CD14-positive monocyte (primary cell): ENCODE measurements around the gene TDRD9. TPM values are rescaled to one million over a fixed set of nuclear protein-coding genes. Genes with fewer than 3 reads are reported as not detected.

Source experiments
- DNase-seq, 3 donors: peaks; one replicate each; pipeline ENCODE4 v3.0.0-alpha.2; 2011 to 2022
- H2AFZ ChIP-seq: 2 replicates; pipeline ENCODE4 v1.6.0; 2012; ENCODE audit warnings: mild to moderate bottlenecking, low read depth, low read length, inconsistent platforms; ENCODE audit not compliant: insufficient read depth, poor library complexity, severe bottlenecking
- H3K27ac ChIP-seq, 2 donors: 1 replicate in 1 of 2; 2 replicates in 1 of 2; pipeline ENCODE4 v1.5.1; 2012 to 2013; ENCODE audit warnings: low read length in 2 of 2, control low read depth in 1 of 2, inconsistent platforms in 1 of 2, low read depth in 1 of 2, mild to moderate bottlenecking in 1 of 2
- H3K27me3 ChIP-seq, 2 donors: one replicate each; pipeline versions ENCODE4 v1.6.0 to v1.6.1; 2011 to 2013; ENCODE audit warnings: low read length in 2 of 2; ENCODE audit not compliant: control insufficient read depth in 2 of 2, insufficient read depth in 2 of 2
- H3K36me3 ChIP-seq, 2 donors: replicated peaks in 1 of 2; 1 replicate in 1 of 2; 2 replicates in 1 of 2; pipeline versions ENCODE4 v1.5.1 to v1.6.1; 2012 to 2013; ENCODE audit warnings: low read length in 2 of 2, control low read depth in 1 of 2, inconsistent platforms in 1 of 2, mild to moderate bottlenecking in 1 of 2; ENCODE audit not compliant: insufficient read depth in 2 of 2, control insufficient read depth in 1 of 2
- H3K4me1 ChIP-seq, 2 donors: 1 replicate in 1 of 2; 2 replicates in 1 of 2; pipeline versions ENCODE4 v1.5.1 to v1.6.1; 2012 to 2013; ENCODE audit warnings: low read length in 2 of 2, control low read depth in 1 of 2, inconsistent platforms in 1 of 2, mild to moderate bottlenecking in 1 of 2, moderate library complexity in 1 of 2; ENCODE audit not compliant: insufficient read depth in 2 of 2, control insufficient read depth in 1 of 2
- H3K4me2 ChIP-seq: replicated peaks from 2 replicates; pipeline ENCODE3; 2012; ENCODE audit warnings: low read length, moderate library complexity, mild to moderate bottlenecking; ENCODE audit not compliant: poor library complexity, severe bottlenecking; ENCODE audit errors: extremely low read depth
- H3K4me3 ChIP-seq, 3 experiments: fragments of 200-600 bp in 1 of 3; sonication (generic) in 1 of 3; replicated peaks in 1 of 3; 1 replicate in 2 of 3; 2 replicates in 1 of 3; pipeline ENCODE4 v1.5.1; 2011 to 2013; ENCODE audit warnings: low read length in 3 of 3, mild to moderate bottlenecking in 3 of 3, control low read depth in 2 of 3, low read depth in 2 of 3, inconsistent platforms in 1 of 3, moderate library complexity in 1 of 3
- H3K79me2 ChIP-seq: 2 replicates; pipeline ENCODE4 v1.6.0; 2012; ENCODE audit warnings: mild to moderate bottlenecking, control low read depth, inconsistent platforms, low read length, moderate library complexity; ENCODE audit not compliant: insufficient read depth
- H3K9ac ChIP-seq: 2 replicates; pipeline ENCODE4 v1.6.0; 2017; ENCODE audit warnings: low read length, mild to moderate bottlenecking; ENCODE audit not compliant: insufficient read depth, poor library complexity, severe bottlenecking
- H3K9me3 ChIP-seq, 2 donors: replicated peaks in 1 of 2; 1 replicate in 1 of 2; 2 replicates in 1 of 2; pipeline versions ENCODE4 v1.5.1 to v1.6.1; 2012 to 2013; ENCODE audit warnings: low read length in 2 of 2, control low read depth in 1 of 2; ENCODE audit not compliant: control insufficient read depth in 1 of 2, insufficient read depth in 1 of 2
- H4K20me1 ChIP-seq: 2 replicates; pipeline ENCODE4 v1.6.0; 2012; ENCODE audit warnings: mild to moderate bottlenecking, low read length, control low read depth, moderate library complexity; ENCODE audit not compliant: insufficient read depth
- H3K27ac Mint-ChIP-seq, 7 donors: one replicate each; pipeline ENCODE4 v1.8.0; 2020; ENCODE audit warnings: mild to moderate bottlenecking in 7 of 7, mixed read lengths in 7 of 7, moderate library complexity in 6 of 7, inconsistent platforms in 2 of 7
- H3K27me3 Mint-ChIP-seq, 3 donors: one replicate each; pipeline ENCODE4 v1.8.0; 2021 to 2022; ENCODE audit warnings: low read depth in 3 of 3, mild to moderate bottlenecking in 3 of 3, mixed read lengths in 3 of 3, moderate library complexity in 3 of 3, inconsistent platforms in 1 of 3
- H3K36me3 Mint-ChIP-seq, 2 donors: one replicate each; pipeline ENCODE4 v1.8.0; 2020; ENCODE audit warnings: mixed read lengths in 2 of 2, inconsistent platforms in 1 of 2, mild to moderate bottlenecking in 1 of 2
- H3K4me1 Mint-ChIP-seq: one replicate; pipeline ENCODE4 v1.8.0; 2020; ENCODE audit warnings: mild to moderate bottlenecking, mixed read lengths
- H3K4me3 Mint-ChIP-seq, 2 donors: one replicate each; pipeline ENCODE4 v1.8.0; 2020; ENCODE audit warnings: mild to moderate bottlenecking in 2 of 2, mixed read lengths in 2 of 2, moderate library complexity in 1 of 2
- H3K9me3 Mint-ChIP-seq, 7 donors: one replicate each; pipeline ENCODE4 v1.8.0; 2020 to 2022; ENCODE audit warnings: mixed read lengths in 7 of 7, mild to moderate bottlenecking in 6 of 7, moderate library complexity in 6 of 7, inconsistent platforms in 2 of 7
- WGBS: methylation state at CpG from one replicate; pipeline ENCODE4 v1.1.5; 2013; ENCODE audit warnings: missing lambda C conversion rate; ENCODE audit not compliant: insufficient coverage; 5-methylcytosine and 5-hydroxymethylcytosine counted together
- intact Hi-C, 2 donors: fragments of 100-400 bp; cut with micrococcal nuclease; formaldehyde crosslinking; loops; one replicate each; pipeline versions ENCODE4 v1.15.0 to v1.15.1; 2023
- polyA plus RNA-seq, 3 donors: library from polyadenylated mRNA; depleted of rRNA in 1 of 3; unstranded in 2 of 3; stranded (reverse) in 1 of 3; fragments of 300-500 nt in 2 of 3; fragments of >200 nt in 1 of 3; fragmentation: Illumina TruSeq in 2 of 3; gene quantifications; 1 replicate in 2 of 3; 2 replicates in 1 of 3; pipeline ENCODE4 v1.2.3, GENCODE V29; 2012 to 2021
- TF ChIP-seq, protein P1 (sequence below): fragments of 200-600 bp; IDR thresholded peaks from one replicate; pipeline ENCODE4 v1.8.0; 2022; ENCODE audit warnings: antibody characterized with exemption, mild to moderate bottlenecking

The TDRD9 gene
- polyA plus RNA-seq, 3 donors, result 7.6 to 12.1 (median 11.8) TPM

DNA sequence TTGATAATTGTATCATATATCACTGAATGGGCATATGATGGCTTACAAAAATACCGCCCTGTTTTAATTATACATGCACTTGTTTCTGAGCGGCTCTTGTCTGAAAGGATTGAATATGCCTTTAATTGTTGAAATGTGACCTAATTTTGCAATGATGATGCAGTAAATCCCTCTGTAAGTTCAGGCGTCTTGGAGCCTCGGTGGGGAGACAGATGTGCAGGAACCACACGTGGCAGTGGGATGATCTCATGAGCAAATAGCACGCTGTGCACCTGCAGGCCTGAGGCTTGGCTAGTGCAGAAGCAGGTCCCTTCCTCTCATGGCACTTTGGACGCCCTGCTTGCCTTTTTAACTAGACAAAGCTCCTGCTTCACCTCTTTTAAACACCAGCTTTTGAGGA, 108.0 kb downstream of the TDRD9 start:
- no peak overlapping the region for H2AFZ ChIP-seq
- H3K27me3 Mint-ChIP-seq, result peaks cover 2 to 7% (median 2%) of the 10 kb centered on the region in 3 donors
- no peak overlapping the region for H3K4me3 Mint-ChIP-seq
- no peak overlapping the region for H3K4me2 ChIP-seq
- H3K4me3 ChIP-seq, result no peak overlapping the region
- H3K9ac ChIP-seq, result no peak overlapping the region
- H3K36me3 Mint-ChIP-seq, result peaks cover 53 to 81% of the 10 kb centered on the region in 2 donors
- intact Hi-C loops, result no loop called here
- TF ChIP-seq, protein P1, sequence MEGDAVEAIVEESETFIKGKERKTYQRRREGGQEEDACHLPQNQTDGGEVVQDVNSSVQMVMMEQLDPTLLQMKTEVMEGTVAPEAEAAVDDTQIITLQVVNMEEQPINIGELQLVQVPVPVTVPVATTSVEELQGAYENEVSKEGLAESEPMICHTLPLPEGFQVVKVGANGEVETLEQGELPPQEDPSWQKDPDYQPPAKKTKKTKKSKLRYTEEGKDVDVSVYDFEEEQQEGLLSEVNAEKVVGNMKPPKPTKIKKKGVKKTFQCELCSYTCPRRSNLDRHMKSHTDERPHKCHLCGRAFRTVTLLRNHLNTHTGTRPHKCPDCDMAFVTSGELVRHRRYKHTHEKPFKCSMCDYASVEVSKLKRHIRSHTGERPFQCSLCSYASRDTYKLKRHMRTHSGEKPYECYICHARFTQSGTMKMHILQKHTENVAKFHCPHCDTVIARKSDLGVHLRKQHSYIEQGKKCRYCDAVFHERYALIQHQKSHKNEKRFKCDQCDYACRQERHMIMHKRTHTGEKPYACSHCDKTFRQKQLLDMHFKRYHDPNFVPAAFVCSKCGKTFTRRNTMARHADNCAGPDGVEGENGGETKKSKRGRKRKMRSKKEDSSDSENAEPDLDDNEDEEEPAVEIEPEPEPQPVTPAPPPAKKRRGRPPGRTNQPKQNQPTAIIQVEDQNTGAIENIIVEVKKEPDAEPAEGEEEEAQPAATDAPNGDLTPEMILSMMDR, result no peak
- no peaks in the 10 kb centered on the region for H3K4me1 ChIP-seq
- no peaks in the 10 kb centered on the region for H3K9me3 ChIP-seq
- H3K79me2 ChIP-seq, result no peaks in the 10 kb centered on the region
- peaks cover 0 to 3% (median 0%) of the 10 kb centered on the region in 7 donors for H3K9me3 Mint-ChIP-seq
- H4K20me1 ChIP-seq, result no peaks in the 10 kb centered on the region
- H3K4me1 Mint-ChIP-seq, result no peaks in the 10 kb centered on the region
- H3K36me3 ChIP-seq, result peaks cover 2 to 38% of the 10 kb centered on the region in 2 donors
- 83% methylated on average over 6 of the region's 7 CpGs for WGBS
- no peak for DNase-seq
- no peak overlapping the region for H3K27ac ChIP-seq
- H3K27ac Mint-ChIP-seq, result no peak overlapping the region
- H3K27me3 ChIP-seq, result no peaks in the 10 kb centered on the region

DNA sequence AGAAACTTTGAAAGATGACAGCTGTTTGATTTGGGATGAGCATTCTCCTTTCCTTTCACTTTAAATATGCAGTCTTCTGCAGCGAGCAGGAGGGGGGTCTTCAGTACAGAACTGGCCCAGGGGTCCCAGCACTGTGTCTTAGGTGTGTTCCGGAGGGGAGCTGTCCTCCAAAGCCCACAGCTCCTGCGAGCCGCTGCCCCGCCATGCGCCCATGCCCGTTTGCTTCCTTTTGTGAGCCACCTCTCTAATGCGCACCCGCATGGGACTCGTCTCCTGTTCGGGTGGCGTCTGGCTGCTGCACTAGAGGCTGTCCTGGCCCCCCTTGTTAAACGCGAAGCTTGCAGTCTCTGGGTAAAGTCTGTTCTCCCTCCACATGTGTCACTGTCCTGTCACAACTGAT, 108.8 kb downstream of the TDRD9 start:
- Mint-ChIP-seq H3K27me3 (peaks cover 2 to 7% (median 2%) of the 10 kb centered on the region in 3 donors), H3K9me3 (peaks cover 0 to 3% (median 0%) of the 10 kb centered on the region in 7 donors), H3K36me3 (peaks cover 62 to 88% of the 10 kb centered on the region in 2 donors), H3K27ac (no peak overlapping the region), H3K4me3 (no peak overlapping the region), H3K4me1 (no peaks in the 10 kb centered on the region)
- no peaks in the 10 kb centered on the region for H3K4me1 ChIP-seq
- H3K9me3 ChIP-seq, result no peaks in the 10 kb centered on the region
- H3K27ac ChIP-seq, result no peak overlapping the region
- peaks cover 2 to 47% of the 10 kb centered on the region in 2 donors for H3K36me3 ChIP-seq
- H3K4me3 ChIP-seq, result no peak overlapping the region
- DNase-seq, result no peak
- no peak overlapping the region for H2AFZ ChIP-seq
- no peaks in the 10 kb centered on the region for H3K79me2 ChIP-seq
- no peak overlapping the region for H3K9ac ChIP-seq
- WGBS, result 96% methylated on average over 10 of the region's 14 CpGs
- intact Hi-C loops, result no loop called here
- TF ChIP-seq, protein P1, result no peak
- H3K27me3 ChIP-seq, result no peaks in the 10 kb centered on the region
- no peak overlapping the region for H3K4me2 ChIP-seq
- H4K20me1 ChIP-seq, result no peaks in the 10 kb centered on the region
